HepG2 (cell line): ENCODE measurements around the gene LAMC3. TPM values are rescaled to one million over a fixed set of nuclear protein-coding genes. Genes with fewer than 3 reads are reported as not detected.

Experiments used
- ATAC-seq: fragments of 200-7000 bp; cut with Tn5 transposase; 3 replicates; pipeline ENCODE4 v1.9.1; 2020; ENCODE audit warnings: mild to moderate bottlenecking, moderate library complexity
- BruUV-seq: library from RNA; stranded (reverse); fragments of 400-500 nt; replicated peaks from 2 replicates; lab custom pipeline; 2021; lab: Mats Ljungman, UMichigan
- CTCF ChIA-PET: fragments of 300-600 bp; formaldehyde crosslinking; extraction: SDS; loops from one replicate; lab custom pipeline; 2021; ENCODE audit warnings: low total read pairs, inconsistent platforms, low intra/inter-chr PET ratio; lab: Yijun Ruan, JAX
- POLR2A ChIA-PET: fragments of 350-600 bp; sonication (Branson Sonifier 250); formaldehyde crosslinking; loops from one replicate; lab custom pipeline; 2020; ENCODE audit warnings: antibody characterized with exemption, inconsistent platforms; lab: Yijun Ruan, JAX
- DNase-seq: peaks from one replicate; pipeline ENCODE4 v3.0.0-alpha.2; 2015; ENCODE audit warnings: low spot score
- FAIRE-seq: peaks from 3 replicates; lab custom pipeline; 2011; peaks lifted over from hg19 to GRCh38; lab: Jason Lieb, UNC
- H2AFZ ChIP-seq: one replicate; pipeline ENCODE4 v1.6.1; 2011; ENCODE audit warnings: low read length, inconsistent platforms
- H3K27ac ChIP-seq: fragments of 300-600 bp; 3 replicates; pipeline ENCODE4 v1.8.0; 2011; ENCODE audit warnings: mixed run types, mild to moderate bottlenecking, mixed read lengths, low read length, inconsistent platforms; ENCODE audit not compliant: insufficient read depth; ENCODE audit errors: extremely low read length
- H3K27me3 ChIP-seq, 2 experiments: fragments of 200-600 bp in 1 of 2; 2 replicates in 1 of 2; 3 replicates in 1 of 2; pipeline versions ENCODE4 v1.6.0 to v1.8.0; 2011; ENCODE audit warnings: low read length in 2 of 2, mild to moderate bottlenecking in 2 of 2, moderate library complexity in 2 of 2, inconsistent platforms in 1 of 2; ENCODE audit not compliant: insufficient read depth in 2 of 2, control insufficient read depth in 1 of 2
- H3K36me3 ChIP-seq, 2 experiments: fragments of 200-600 bp in 1 of 2; replicated peaks in 1 of 2; 2 replicates in 1 of 2; 3 replicates in 1 of 2; pipeline versions ENCODE4 v1.5.1 to v1.8.0; 2011; ENCODE audit warnings: low read length in 2 of 2, inconsistent platforms in 1 of 2; ENCODE audit not compliant: insufficient read depth in 2 of 2, control insufficient read depth in 1 of 2
- H3K4me1 ChIP-seq: 2 replicates; pipeline ENCODE4 v1.5.1; 2012; ENCODE audit warnings: low read length, inconsistent platforms; ENCODE audit not compliant: insufficient read depth
- H3K4me2 ChIP-seq: 2 replicates; pipeline ENCODE4 v1.6.0; 2011; ENCODE audit warnings: low read depth, low read length, inconsistent platforms
- H3K4me3 ChIP-seq, 3 experiments: fragments of 200-600 bp in 1 of 3; sonication (generic), shearing (Covaris generic) in 1 of 3; replicated peaks in 1 of 3; 2 replicates each; pipeline ENCODE4 v1.5.1; 2011 to 2016; ENCODE audit warnings: low read length in 3 of 3, inconsistent platforms in 2 of 3, low read depth in 2 of 3, mild to moderate bottlenecking in 2 of 3, control low read depth in 1 of 3, mixed read lengths in 1 of 3; ENCODE audit not compliant: insufficient read depth in 1 of 3
- H3K79me2 ChIP-seq: one replicate; pipeline ENCODE4 v1.6.1; 2011; ENCODE audit warnings: low read length, inconsistent platforms; ENCODE audit not compliant: insufficient read depth
- H3K9ac ChIP-seq: 2 replicates; pipeline ENCODE4 v1.6.0; 2011; ENCODE audit warnings: mild to moderate bottlenecking, low read depth, low read length, inconsistent platforms; ENCODE audit not compliant: insufficient read depth
- H3K9me3 ChIP-seq: 2 replicates; pipeline ENCODE4 v1.5.1; 2012; ENCODE audit warnings: mild to moderate bottlenecking, low read length
- H4K20me1 ChIP-seq: 2 replicates; pipeline ENCODE4 v1.6.0; 2011; ENCODE audit warnings: inconsistent platforms, mild to moderate bottlenecking, low read length, moderate library complexity; ENCODE audit not compliant: insufficient read depth
- ATF2 ChIP-seq: sonication (generic); formaldehyde crosslinking; IDR thresholded peaks from 2 replicates; pipeline ENCODE4 v1.4.0; 2020; ENCODE audit warnings: missing genetic modification reagents
- FOSL1 ChIP-seq: sonication (generic); formaldehyde crosslinking; IDR thresholded peaks from 2 replicates; pipeline ENCODE4 v1.9.0; 2021; ENCODE audit warnings: missing genetic modification reagents, borderline replicate concordance
- NFAT5 ChIP-seq: sonication (generic); formaldehyde crosslinking; IDR thresholded peaks from 2 replicates; pipeline ENCODE4 v1.4.0; 2020; ENCODE audit warnings: missing genetic modification reagents
- RAD51 ChIP-seq: fragments of 450-650 bp; IDR thresholded peaks from 2 replicates; pipeline ENCODE4 v1.6.1; 2016; ENCODE audit warnings: borderline replicate concordance
- TAF1 ChIP-seq: sonication (generic); formaldehyde crosslinking; IDR thresholded peaks from 2 replicates; pipeline ENCODE4 v1.4.0; 2020; ENCODE audit warnings: missing genetic modification reagents
- ZBTB20 ChIP-seq: sonication (generic); formaldehyde crosslinking; IDR thresholded peaks from 2 replicates; pipeline ENCODE4 v1.8.1; 2023; ENCODE audit warnings: missing genetic modification reagents, low read depth, mild to moderate bottlenecking, borderline replicate concordance
- ZNF235 ChIP-seq: sonication (generic); formaldehyde crosslinking; IDR thresholded peaks from 2 replicates; pipeline ENCODE4 v1.8.1; 2023; ENCODE audit warnings: mild to moderate bottlenecking, missing genetic modification reagents, borderline replicate concordance
- ZNF546 ChIP-seq: sonication (generic); formaldehyde crosslinking; conservative IDR thresholded peaks from 2 replicates; pipeline ENCODE4 v1.8.1; 2023; ENCODE audit warnings: mild to moderate bottlenecking, missing genetic modification reagents
- WGBS: methylation state at CpG from one replicate; pipeline ENCODE4 v1.1.6; 2017; ENCODE audit warnings: low lambda C conversion rate; 5-methylcytosine and 5-hydroxymethylcytosine counted together
- in situ Hi-C: cut with HindIII; loops from 2 replicates; pipeline ENCODE4 v1.10.0; 2017; ENCODE audit warnings: low pct_unique_long_range_greater_than_20kb; ENCODE audit not compliant: extremely low pct_ligation_motif_present
- intact Hi-C: fragments of 100-400 bp; cut with micrococcal nuclease; formaldehyde crosslinking; loops from one replicate; pipeline ENCODE4 v1.10.0; 2022; ENCODE audit not compliant: unreplicated experiment
- polyA plus RNA-seq, 8 experiments: library from polyadenylated mRNA; depleted of rRNA in 3 of 8; stranded (reverse) in 7 of 8; unstranded in 1 of 8; fragments of >200 nt; fragmentation: Illumina TruSeq in 4 of 8; extraction: Trizol in 4 of 8; gene quantifications; 2 replicates each; pipeline versions ENCODE4 v1.2.1 to v1.2.3, GENCODE V29; 2011 to 2016; ENCODE audit warnings: low read depth in 4 of 8, missing spikeins in 1 of 8, mixed read lengths in 1 of 8; ENCODE audit not compliant: insufficient read depth in 1 of 8
- total RNA-seq, 5 experiments: library from RNA; depleted of rRNA; stranded (reverse); fragments of >200 nt; fragmentation: Illumina TruSeq; extraction: Trizol; gene quantifications; 2 replicates each; pipeline ENCODE4 v1.2.3, GENCODE V29; 2016; ENCODE audit warnings: low read depth in 1 of 5
- TF ChIP-seq, protein P1 (sequence below): sonication (generic); formaldehyde crosslinking; conservative IDR thresholded peaks from 2 replicates; pipeline ENCODE4 v1.4.0; 2020; ENCODE audit warnings: missing genetic modification reagents

The LAMC3 gene
- total and polyA plus RNA-seq, 2 of the 13 experiments (the other 11 are each of a cell fraction or from before 2014, with no cell fraction given) = 0.07 to 0.57 TPM

- no peak overlapping the region for H3K27ac ChIP-seq
Measured at GRCh38 chr9:130983359-130983670, 25.7 kb upstream of the LAMC3 start.

More at GRCh38 chr9:130983359-130983670, 25.7 kb upstream of the LAMC3 start:
- DNase-seq = no peak
- no peak for FAIRE-seq
- CTCF ChIA-PET = no interaction called here
- Histone ChIP-seq H4K20me1 (no peaks in the 10 kb centered on the region), H3K4me3 (no peak overlapping the region), H3K4me2 (no peak overlapping the region), H3K27me3 (peaks cover 14 to 88% of the 10 kb centered on the region in 2 experiments), H3K79me2 (no peaks in the 10 kb centered on the region), H3K36me3 (no peaks in the 10 kb centered on the region), H3K4me1 (no peaks in the 10 kb centered on the region), H3K9ac (no peak overlapping the region), H2AFZ (no peak overlapping the region), H3K9me3 (no peaks in the 10 kb centered on the region)
- POLR2A ChIA-PET = no interaction called here
- in situ Hi-C loops = no loop called here
- intact Hi-C loops = no loop called here
- no TSS peak for BruUV-seq
- no peak for ATAC-seq
- WGBS = 40% methylated on average over 6 of the region's 6 CpGs
- TF ChIP-seq ZNF546 (no peak), FOSL1 (no peak), RAD51 (no peak), ZBTB20 (CRISPR knock-in tag) (no peak), ATF2 (CRISPR knock-in tag) (no peak), ZNF235 (CRISPR knock-in tag) (no peak), NFAT5 (CRISPR knock-in tag) (no peak), TAF1 (no peak)
- TF ChIP-seq, protein P1, sequence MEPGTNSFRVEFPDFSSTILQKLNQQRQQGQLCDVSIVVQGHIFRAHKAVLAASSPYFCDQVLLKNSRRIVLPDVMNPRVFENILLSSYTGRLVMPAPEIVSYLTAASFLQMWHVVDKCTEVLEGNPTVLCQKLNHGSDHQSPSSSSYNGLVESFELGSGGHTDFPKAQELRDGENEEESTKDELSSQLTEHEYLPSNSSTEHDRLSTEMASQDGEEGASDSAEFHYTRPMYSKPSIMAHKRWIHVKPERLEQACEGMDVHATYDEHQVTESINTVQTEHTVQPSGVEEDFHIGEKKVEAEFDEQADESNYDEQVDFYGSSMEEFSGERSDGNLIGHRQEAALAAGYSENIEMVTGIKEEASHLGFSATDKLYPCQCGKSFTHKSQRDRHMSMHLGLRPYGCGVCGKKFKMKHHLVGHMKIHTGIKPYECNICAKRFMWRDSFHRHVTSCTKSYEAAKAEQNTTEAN (CRISPR knock-in tag) = no peak
